Loucy (cell line): ENCODE results near the gene RPS16.

Experiments used
- H2AFZ ChIP-seq: fragments of 200-600 bp; sonication (generic); 2 replicates; pipeline ENCODE4 v1.6.0; 2016; ENCODE audit warnings: antibody characterized with exemption, mild to moderate bottlenecking, low read length, moderate library complexity
- H3F3A ChIP-seq: fragments of 200-600 bp; 2 replicates; pipeline ENCODE4 v1.6.0; 2016; ENCODE audit warnings: antibody characterized with exemption, low read depth, mild to moderate bottlenecking
- H3K27me3 ChIP-seq: fragments of 200-600 bp; sonication (generic); 2 replicates; pipeline ENCODE4 v1.6.1; 2014; ENCODE audit warnings: low read length, mild to moderate bottlenecking; ENCODE audit not compliant: insufficient read depth, poor library complexity, severe bottlenecking
- H3K36me3 ChIP-seq: fragments of 200-600 bp; sonication (generic); 2 replicates; pipeline ENCODE4 v1.6.1; 2016; ENCODE audit warnings: low read length; ENCODE audit not compliant: insufficient read depth
- H3K4me1 ChIP-seq: fragments of 200-600 bp; sonication (generic); 2 replicates; pipeline ENCODE4 v1.5.1; 2014; ENCODE audit warnings: low read length, mild to moderate bottlenecking; ENCODE audit not compliant: insufficient read depth, poor library complexity, severe bottlenecking
- H3K4me2 ChIP-seq: fragments of 200-600 bp; sonication (generic); 2 replicates; pipeline ENCODE4 v1.6.0; 2014; ENCODE audit warnings: antibody characterized with exemption, low read length, low read depth, mild to moderate bottlenecking; ENCODE audit not compliant: poor library complexity, severe bottlenecking
- H3K4me3 ChIP-seq: fragments of 200-600 bp; sonication (generic); 2 replicates; pipeline ENCODE4 v1.5.1; 2014; ENCODE audit warnings: low read length, mild to moderate bottlenecking, mixed read lengths; ENCODE audit not compliant: poor library complexity, severe bottlenecking
- H3K79me2 ChIP-seq: fragments of 200-600 bp; sonication (generic); 2 replicates; pipeline ENCODE4 v1.6.1; 2014; ENCODE audit warnings: low read length; ENCODE audit not compliant: insufficient read depth
- H3K9ac ChIP-seq: fragments of 200-600 bp; sonication (generic); 2 replicates; pipeline ENCODE4 v1.6.0; 2014; ENCODE audit warnings: mild to moderate bottlenecking, low read depth, low read length, moderate library complexity; ENCODE audit not compliant: poor library complexity, severe bottlenecking
- H3K9me2 ChIP-seq: fragments of 200-600 bp; sonication (generic); replicated peaks from 2 replicates; pipeline ENCODE4 v1.6.1; 2016; ENCODE audit warnings: low read depth, low read length, mixed read lengths
- H3K9me3 ChIP-seq: fragments of 200-600 bp; sonication (generic); 2 replicates; pipeline ENCODE4 v1.6.1; 2014; ENCODE audit warnings: mild to moderate bottlenecking, antibody characterized with exemption, low read length, low read depth; ENCODE audit not compliant: insufficient read depth
- H4K20me1 ChIP-seq: fragments of 200-600 bp; sonication (generic); 2 replicates; pipeline ENCODE4 v1.6.0; 2014; ENCODE audit warnings: antibody characterized with exemption, low read length, mild to moderate bottlenecking; ENCODE audit not compliant: insufficient read depth, poor library complexity, severe bottlenecking
- EZH2phosphoT487 ChIP-seq: fragments of 200-600 bp; IDR thresholded peaks from 2 replicates; pipeline ENCODE4 v1.6.1; 2018; ENCODE audit warnings: antibody characterized with exemption, mild to moderate bottlenecking, moderate library complexity, borderline replicate concordance
- TF ChIP-seq, protein P1 (sequence below): fragments of 200-600 bp; sonication (generic); conservative IDR thresholded peaks from 2 replicates; pipeline ENCODE4 v1.5.1; 2014; ENCODE audit warnings: mild to moderate bottlenecking, antibody characterized with exemption, low read length

Gene RPS16

DNA sequence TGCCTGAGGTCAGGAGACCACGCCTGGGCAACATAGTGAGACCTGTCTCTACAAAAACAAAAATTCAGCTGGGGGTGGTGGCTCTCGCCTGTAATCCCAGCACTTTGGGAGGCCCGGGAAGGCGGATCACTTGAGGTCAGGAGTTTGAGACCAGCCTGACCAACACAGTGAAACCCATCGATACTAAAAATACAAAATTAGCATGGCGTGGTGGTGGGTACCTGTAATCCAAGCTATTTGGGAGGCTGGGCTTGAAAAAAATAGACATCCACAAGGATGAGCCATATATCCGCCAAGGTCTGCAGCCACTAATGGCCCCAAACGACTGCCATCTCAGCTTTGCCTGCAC is 3.1 kb downstream of the RPS16 start:
- no peaks in the 10 kb centered on the region for H3K9me3 ChIP-seq
- H3F3A ChIP-seq, result no peaks in the 10 kb centered on the region
- H4K20me1 ChIP-seq, result peaks cover 35% of the 10 kb centered on the region
- no peak overlapping the region for H2AFZ ChIP-seq
- H3K4me1 ChIP-seq, result peaks cover 24% of the 10 kb centered on the region
- no peak overlapping the region for H3K4me3 ChIP-seq
- no peak overlapping the region for H3K9ac ChIP-seq
- no peaks in the 10 kb centered on the region for H3K9me2 ChIP-seq
- peaks cover 5% of the 10 kb centered on the region for H3K27me3 ChIP-seq
- TF ChIP-seq, protein P1, sequence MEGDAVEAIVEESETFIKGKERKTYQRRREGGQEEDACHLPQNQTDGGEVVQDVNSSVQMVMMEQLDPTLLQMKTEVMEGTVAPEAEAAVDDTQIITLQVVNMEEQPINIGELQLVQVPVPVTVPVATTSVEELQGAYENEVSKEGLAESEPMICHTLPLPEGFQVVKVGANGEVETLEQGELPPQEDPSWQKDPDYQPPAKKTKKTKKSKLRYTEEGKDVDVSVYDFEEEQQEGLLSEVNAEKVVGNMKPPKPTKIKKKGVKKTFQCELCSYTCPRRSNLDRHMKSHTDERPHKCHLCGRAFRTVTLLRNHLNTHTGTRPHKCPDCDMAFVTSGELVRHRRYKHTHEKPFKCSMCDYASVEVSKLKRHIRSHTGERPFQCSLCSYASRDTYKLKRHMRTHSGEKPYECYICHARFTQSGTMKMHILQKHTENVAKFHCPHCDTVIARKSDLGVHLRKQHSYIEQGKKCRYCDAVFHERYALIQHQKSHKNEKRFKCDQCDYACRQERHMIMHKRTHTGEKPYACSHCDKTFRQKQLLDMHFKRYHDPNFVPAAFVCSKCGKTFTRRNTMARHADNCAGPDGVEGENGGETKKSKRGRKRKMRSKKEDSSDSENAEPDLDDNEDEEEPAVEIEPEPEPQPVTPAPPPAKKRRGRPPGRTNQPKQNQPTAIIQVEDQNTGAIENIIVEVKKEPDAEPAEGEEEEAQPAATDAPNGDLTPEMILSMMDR, result no peak
- no peak for TF ChIP-seq EZH2phosphoT487
- peaks cover 43% of the 10 kb centered on the region for H3K79me2 ChIP-seq
- peaks cover 30% of the 10 kb centered on the region for H3K36me3 ChIP-seq
- no peak overlapping the region for H3K4me2 ChIP-seq

DNA sequence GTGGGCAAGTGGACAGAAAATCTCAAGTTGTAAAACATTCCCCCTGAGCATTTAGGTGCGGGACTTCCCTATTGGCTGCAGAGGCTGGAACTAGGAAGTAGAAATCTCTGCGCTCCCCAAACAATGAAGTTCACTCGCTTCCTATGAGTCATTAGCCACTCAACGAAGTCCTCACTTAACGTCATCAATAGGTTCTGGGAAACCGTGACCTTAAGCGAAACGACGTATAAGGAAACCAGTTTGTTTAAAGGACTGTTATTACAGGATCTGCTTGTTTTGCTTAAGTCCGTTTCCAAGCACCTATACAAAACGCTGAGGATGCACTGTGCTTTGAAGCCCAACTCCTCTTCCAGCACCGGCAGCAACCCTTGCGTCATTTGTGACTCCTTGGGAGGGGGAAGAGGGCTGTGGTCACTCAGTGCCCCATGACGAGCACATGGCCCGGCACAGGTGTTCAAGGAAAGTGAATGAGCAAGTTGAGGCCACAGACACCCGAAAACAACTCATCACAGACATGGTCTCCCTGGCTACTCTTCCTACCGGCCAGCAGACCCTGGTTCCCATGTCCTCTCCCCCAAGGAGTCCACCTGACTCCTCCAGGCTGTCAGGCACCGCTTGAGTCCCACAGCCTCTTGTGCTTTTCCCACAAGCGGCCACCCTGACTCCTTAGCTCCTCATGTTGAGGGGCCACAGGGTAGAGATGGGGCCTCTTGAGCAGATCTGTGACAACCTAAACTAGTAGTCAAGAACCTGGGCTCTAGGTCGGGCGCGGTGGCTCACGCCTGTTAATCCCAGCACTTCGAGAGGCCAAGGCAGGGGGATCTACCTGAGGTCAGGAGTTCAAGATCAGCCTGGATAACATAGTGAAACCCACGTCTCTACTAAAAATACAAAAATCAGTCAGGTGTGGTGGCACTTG is 4.8 kb downstream of the RPS16 start:
- Histone ChIP-seq H3F3A (no peaks in the 10 kb centered on the region), H3K4me2 (no peak overlapping the region), H3K4me1 (peaks cover 18% of the 10 kb centered on the region)

DNA sequence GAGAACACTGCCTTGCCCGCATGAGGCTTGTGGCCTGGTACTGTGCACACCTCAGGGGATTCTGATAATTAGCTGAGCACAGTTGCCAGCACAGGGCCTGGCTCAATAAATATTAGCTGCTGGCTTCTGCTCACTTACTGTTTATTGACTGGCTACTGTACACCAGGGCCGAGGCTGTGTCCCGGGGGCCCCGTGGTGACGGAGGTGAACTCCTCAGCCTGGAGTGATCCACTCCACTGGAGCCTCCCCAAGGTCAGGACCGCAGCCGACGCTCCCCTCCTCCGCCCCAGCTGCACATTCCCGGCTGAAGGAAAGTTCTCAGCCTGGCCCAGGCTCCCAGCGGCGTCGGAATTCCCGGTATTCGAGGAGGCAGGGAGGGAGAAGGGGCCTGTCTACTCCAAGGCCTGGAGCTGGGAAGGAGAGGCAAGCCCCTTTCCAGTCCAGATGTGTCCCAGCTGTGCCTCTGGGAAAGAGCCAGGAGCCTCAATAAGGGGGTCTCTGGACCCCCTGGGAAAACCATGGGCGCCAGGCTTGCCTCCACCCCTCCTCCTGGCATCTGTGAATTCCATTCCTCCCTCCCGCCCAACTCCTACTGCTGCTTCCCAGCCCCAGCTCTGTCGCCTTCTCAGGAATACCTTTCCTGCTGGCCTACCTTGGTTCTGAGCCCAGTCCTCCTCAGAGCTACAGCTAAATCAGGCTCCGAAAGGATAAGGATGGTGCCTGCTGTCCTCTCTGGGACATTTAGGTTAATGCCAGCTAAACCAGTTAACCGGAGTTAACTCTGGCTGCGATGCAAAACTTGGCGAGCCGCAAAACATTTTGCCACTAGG is 7.3 kb downstream of the RPS16 start:
- peaks cover 2% of the 10 kb centered on the region for H3K4me1 ChIP-seq
- H3K4me2 ChIP-seq, result no peak overlapping the region

More for the DNA sequence above, 4.8 kb downstream of the RPS16 start:
- peaks cover 30% of the 10 kb centered on the region for H3K36me3 ChIP-seq
- no peaks in the 10 kb centered on the region for H3K9me2 ChIP-seq
- peaks cover 36% of the 10 kb centered on the region for H3K79me2 ChIP-seq
- H3K4me3 ChIP-seq, result no peak overlapping the region
- no peak for TF ChIP-seq EZH2phosphoT487
- TF ChIP-seq, protein P1, result no peak
- H3K9me3 ChIP-seq, result no peaks in the 10 kb centered on the region
- H4K20me1 ChIP-seq, result peaks cover 35% of the 10 kb centered on the region
- no peak overlapping the region for H3K9ac ChIP-seq
- H2AFZ ChIP-seq, result no peak overlapping the region
- peaks cover 5% of the 10 kb centered on the region for H3K27me3 ChIP-seq

More for the DNA sequence above, 7.3 kb downstream of the RPS16 start:
- Histone ChIP-seq H3K9me3 (no peaks in the 10 kb centered on the region), H3K36me3 (peaks cover 18% of the 10 kb centered on the region), H3K27me3 (no peaks in the 10 kb centered on the region), H2AFZ (no peak overlapping the region), H3F3A (no peaks in the 10 kb centered on the region), H3K4me3 (no peak overlapping the region), H3K79me2 (peaks cover 13% of the 10 kb centered on the region), H3K9me2 (no peaks in the 10 kb centered on the region), H4K20me1 (peaks cover 13% of the 10 kb centered on the region), H3K9ac (no peak overlapping the region)
- TF ChIP-seq EZH2phosphoT487, result no peak
- TF ChIP-seq, protein P1, result no peak
